Fibroblast of skin of left biceps (primary cell): ENCODE data around the gene F8A2.
"Not testable (repeated sequence)": the region's sequence is repeated elsewhere in the genome, so short reads cannot be mapped to it uniquely, and the experiment has no call there.

Source experiments
- DNase-seq, 2 experiments: peaks; one replicate each; pipeline ENCODE4 v3.0.0-alpha.2; 2013; ENCODE audit warnings: low read depth in 2 of 2

F8A2 gene

GRCh38 chrX:155381843-155382528 lies at the start of gene F8A2:
TSS of gene F8A2 (plus strand) at chrX:155382095. CDS start at chrX:155382115, 20 bp downstream.
- not testable (repeated sequence) for DNase-seq

GRCh38 chrX:155333544-155334100 lies 48.3 kb upstream of the F8A2 start:
- DNase-seq, result no peak

GRCh38 chrX:155334486-155335336 lies 47.2 kb upstream of the F8A2 start, which contains the start of gene CLIC2:
TSS of gene CLIC2 (minus strand) at chrX:155334614. CDS start at chrX:155334427, 187 bp downstream.
- peak; percentile 69 to 72 for DNase-seq

GRCh38 chrX:155335337-155335712 lies 46.6 kb upstream of the F8A2 start:
- not testable (repeated sequence) for DNase-seq

GRCh38 chrX:155345689-155346088 lies 36.2 kb upstream of the F8A2 start:
- DNase-seq, result not testable (repeated sequence)

- DNase-seq, result not testable (repeated sequence)
Measured at GRCh38 chrX:155349448-155349847, 32.4 kb upstream of the F8A2 start.

- DNase-seq, result not testable (repeated sequence)
Measured at GRCh38 chrX:155363712-155364111, 18.2 kb upstream of the F8A2 start.

GRCh38 chrX:155373777-155374458 lies 8.0 kb upstream of the F8A2 start:
- not testable (repeated sequence) for DNase-seq

GRCh38 chrX:155379802-155380201 lies 2.1 kb upstream of the F8A2 start:
- not testable (repeated sequence) for DNase-seq

- not testable (repeated sequence) for DNase-seq
Measured at GRCh38 chrX:155382529-155382967, 653 bp downstream of the F8A2 start.

- DNase-seq, result no peak
Measured at GRCh38 chrX:155389634-155390033, 7.7 kb downstream of the F8A2 start.

GRCh38 chrX:155394747-155395276 lies 12.9 kb downstream of the F8A2 start:
- DNase-seq, result not testable (repeated sequence)

GRCh38 chrX:155406429-155406828 lies 24.5 kb downstream of the F8A2 start:
- no peak for DNase-seq

GRCh38 chrX:155417769-155418168 lies 35.9 kb downstream of the F8A2 start:
- no peak for DNase-seq
